Activated CD8-positive, alpha-beta T cell treated with anti-CD3 and anti-CD28 coated beads for 36 hours (primary cell): ENCODE measurements around the gene TMEM248. TPM values are rescaled to one million over a fixed set of nuclear protein-coding genes. Genes with fewer than 3 reads are reported as not detected.

Experiments
- ATAC-seq: fragments of 200-7000 bp; cut with Tn5 transposase; one replicate; pipeline ENCODE4 v1.10.0; 2021; ENCODE audit warnings: mild to moderate bottlenecking, moderate library complexity
- CTCF ChIA-PET: fragments of 350-600 bp; sonication (Branson Sonifier 250); formaldehyde crosslinking; loops from one replicate; lab custom pipeline; 2021; ENCODE audit warnings: antibody characterized with exemption; lab: Charles Lee
- POLR2A ChIA-PET: fragments of 350-600 bp; sonication (Branson Sonifier 250); formaldehyde crosslinking; loops from one replicate; lab custom pipeline; 2021; ENCODE audit warnings: antibody characterized with exemption; lab: Charles Lee
- DNase-seq: peaks from one replicate; pipeline ENCODE4 v3.0.0-alpha.2; 2020
- H3K27ac Mint-ChIP-seq: one replicate; pipeline ENCODE4 v1.8.0; 2021; ENCODE audit warnings: mild to moderate bottlenecking, mixed read lengths
- H3K27me3 Mint-ChIP-seq: one replicate; pipeline ENCODE4 v1.8.0; 2021; ENCODE audit warnings: mixed read lengths
- H3K36me3 Mint-ChIP-seq: one replicate; pipeline ENCODE4 v1.8.0; 2021; ENCODE audit warnings: low read depth, mixed read lengths
- H3K4me1 Mint-ChIP-seq: one replicate; pipeline ENCODE4 v1.8.0; 2021; ENCODE audit warnings: low read depth, mixed read lengths
- H3K4me3 Mint-ChIP-seq: one replicate; pipeline ENCODE4 v1.8.0; 2021; ENCODE audit warnings: mild to moderate bottlenecking, moderate library complexity, mixed read lengths
- H3K9me3 Mint-ChIP-seq: one replicate; pipeline ENCODE4 v1.8.0; 2021; ENCODE audit warnings: mixed read lengths
- CTCF ChIP-seq: fragments of 200-600 bp; IDR thresholded peaks from one replicate; pipeline ENCODE4 v1.8.0; 2022; ENCODE audit warnings: antibody characterized with exemption, mild to moderate bottlenecking
- intact Hi-C: fragments of 100-400 bp; cut with micrococcal nuclease; formaldehyde crosslinking; loops from one replicate; pipeline ENCODE4 v1.10.0; 2022
- total RNA-seq, 2 experiments: library from RNA; stranded (reverse); gene quantifications; one replicate each; pipeline ENCODE4 v1.2.3, GENCODE V29; 2021

The TMEM248 gene
- total RNA-seq, 2 experiments from 2014 or later = 66.7 to 76.1 TPM

GRCh38 chr7:66950311-66950710 lies 29.3 kb downstream of the TMEM248 start:
- POLR2A ChIA-PET = interaction anchor here (1.3 kb wide), 1 partner anchor 10 kb away, joined by 4 read pairs; no protein-coding TSS in a partner anchor
- H3K27me3 Mint-ChIP-seq = no peaks in the 10 kb centered on the region
- no peak overlapping the region for H3K4me3 Mint-ChIP-seq
- TF ChIP-seq CTCF = no peak
- H3K36me3 Mint-ChIP-seq = peaks cover 36% of the 10 kb centered on the region
- H3K4me1 Mint-ChIP-seq = no peaks in the 10 kb centered on the region
- DNase-seq (no peak), ATAC-seq (no peak)
- intact Hi-C loops = no loop called here
- no peak overlapping the region for H3K27ac Mint-ChIP-seq
- no peaks in the 10 kb centered on the region for H3K9me3 Mint-ChIP-seq
- CTCF ChIA-PET = no interaction called here

- Mint-ChIP-seq H3K27ac (no peak overlapping the region), H3K4me3 (no peak overlapping the region), H3K36me3 (peaks cover 36% of the 10 kb centered on the region), H3K27me3 (no peaks in the 10 kb centered on the region), H3K9me3 (no peaks in the 10 kb centered on the region), H3K4me1 (peaks cover 2% of the 10 kb centered on the region)
- ATAC-seq = no peak
- CTCF ChIA-PET = no interaction called here
- POLR2A ChIA-PET = no interaction called here
- intact Hi-C loops = no loop called here
- no peak for DNase-seq
- no peak for TF ChIP-seq CTCF
These were observed 29.7 kb downstream of the TMEM248 start for GRCh38 chr7:66950763-66951162.

DNA sequence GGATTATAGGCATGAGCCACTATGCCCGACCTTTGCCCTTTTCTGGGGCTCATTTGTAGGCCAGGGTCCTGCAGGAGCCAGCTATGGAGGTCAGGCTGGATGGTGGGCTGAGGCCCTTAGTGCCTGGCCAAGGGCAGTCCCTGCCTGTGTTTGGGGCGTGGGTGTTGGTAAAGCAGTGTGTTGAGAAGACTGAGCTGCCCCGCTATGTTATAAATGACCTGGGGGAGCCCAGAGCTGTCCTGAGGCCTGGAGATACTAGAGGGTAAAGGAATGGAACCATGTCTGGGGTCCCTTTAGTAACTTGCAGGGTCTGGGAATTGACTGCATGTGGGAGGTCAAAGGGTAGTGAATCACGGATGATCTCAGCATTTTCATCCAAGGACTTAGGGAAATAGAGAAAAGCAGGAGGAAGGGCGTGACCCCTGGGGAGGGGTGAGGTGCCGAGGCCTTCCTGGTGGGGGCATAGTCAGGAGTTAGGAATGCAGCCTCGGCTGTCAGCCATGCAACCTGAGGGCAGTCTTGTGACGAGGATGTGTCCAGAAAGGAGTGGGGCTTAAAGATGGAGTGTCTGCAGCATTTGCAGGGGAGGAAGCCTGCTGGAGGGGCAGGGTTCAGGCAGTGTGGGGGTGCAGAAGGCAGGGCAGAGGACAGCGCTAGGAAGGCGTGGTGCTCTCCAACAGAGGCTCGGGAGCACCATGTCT lies 31.5 kb downstream of the TMEM248 start:
- DNase-seq = no peak
- peak overlapping the region; percentile 5 for H3K27ac Mint-ChIP-seq
- no peak for TF ChIP-seq CTCF
- CTCF ChIA-PET = no interaction called here
- no peak for ATAC-seq
- intact Hi-C loops = no loop called here
- H3K4me3 Mint-ChIP-seq = no peak overlapping the region
- peaks cover 42% of the 10 kb centered on the region for H3K36me3 Mint-ChIP-seq
- H3K27me3 Mint-ChIP-seq = no peaks in the 10 kb centered on the region
- no peaks in the 10 kb centered on the region for H3K9me3 Mint-ChIP-seq
- POLR2A ChIA-PET = interaction anchor here (0.5 to 0.6 kb wide), 2 partner anchors 8 to 11 kb away, joined by 3 read pairs; no protein-coding TSS in a partner anchor
- H3K4me1 Mint-ChIP-seq = peaks cover 3% of the 10 kb centered on the region

GRCh38 chr7:66953044-66953427 lies 32.0 kb downstream of the TMEM248 start:
- H3K9me3 Mint-ChIP-seq = no peaks in the 10 kb centered on the region
- POLR2A ChIA-PET = no interaction called here
- ATAC-seq (no peak), DNase-seq (no peak)
- intact Hi-C loops = no loop called here
- peaks cover 43% of the 10 kb centered on the region for H3K36me3 Mint-ChIP-seq
- H3K4me1 Mint-ChIP-seq = peaks cover 3% of the 10 kb centered on the region
- CTCF ChIA-PET = no interaction called here
- H3K4me3 Mint-ChIP-seq = no peak overlapping the region
- H3K27me3 Mint-ChIP-seq = no peaks in the 10 kb centered on the region
- H3K27ac Mint-ChIP-seq = no peak overlapping the region
- TF ChIP-seq CTCF = no peak

DNA sequence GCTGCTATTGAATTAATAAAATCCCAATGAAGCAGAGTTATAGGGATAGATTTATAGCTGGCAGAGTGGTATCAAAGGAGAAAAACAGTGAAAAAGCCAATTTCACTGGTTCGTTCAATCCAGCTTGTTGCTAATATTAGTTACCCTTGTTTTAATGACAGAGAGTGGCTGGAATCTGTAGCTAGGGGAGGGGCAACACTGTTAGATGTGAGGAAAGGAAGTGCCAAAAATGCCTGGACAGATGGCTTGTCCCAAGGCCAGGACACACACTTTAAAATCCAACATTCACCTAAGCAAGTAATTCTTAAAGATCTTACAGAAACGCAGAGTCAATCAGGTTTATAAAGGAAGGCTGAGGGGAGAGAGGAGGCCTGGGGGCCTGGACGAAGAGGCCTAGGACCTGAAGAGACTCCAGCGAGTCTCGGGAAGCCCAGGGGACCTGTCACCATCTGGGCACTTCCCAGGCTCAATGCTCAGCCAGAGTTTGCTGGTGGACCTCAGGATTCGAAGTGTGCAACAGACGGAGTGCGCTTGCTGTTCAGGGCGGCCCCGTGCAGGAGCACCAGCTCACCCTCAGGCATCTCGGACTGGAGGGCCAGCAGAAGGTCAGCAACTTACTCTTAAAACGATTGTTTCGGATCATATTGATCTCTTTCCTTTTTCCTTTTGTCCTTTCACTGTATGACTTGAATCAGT lies 36.7 kb downstream of the TMEM248 start:
- DNase-seq (no peak), ATAC-seq (no peak)
- H3K27me3 Mint-ChIP-seq = no peaks in the 10 kb centered on the region
- intact Hi-C loops = no loop called here
- no peaks in the 10 kb centered on the region for H3K9me3 Mint-ChIP-seq
- CTCF ChIA-PET = interaction anchor here (1.2 kb wide), 1 partner anchor 16 kb away, joined by 3 read pairs; no protein-coding TSS in a partner anchor
- H3K27ac Mint-ChIP-seq = peak overlapping the region; percentile 20
- POLR2A ChIA-PET = no interaction called here
- no peak overlapping the region for H3K4me3 Mint-ChIP-seq
- no peak for TF ChIP-seq CTCF
- peaks cover 3% of the 10 kb centered on the region for H3K4me1 Mint-ChIP-seq
- H3K36me3 Mint-ChIP-seq = peaks cover 35% of the 10 kb centered on the region
